PC-3 (cell line): ENCODE results near the gene SCYGR8. TPM values are rescaled to one million over a fixed set of nuclear protein-coding genes. Genes with fewer than 3 reads are reported as not detected.
"Not testable (repeated sequence)": the region's sequence is repeated elsewhere in the genome, so short reads cannot be mapped to it uniquely, and the experiment has no call there.

Source experiments
- ATAC-seq: fragments of 200-7000 bp; cut with Tn5 transposase; 2 replicates; pipeline ENCODE4 v1.9.1; 2020; ENCODE audit warnings: mild to moderate bottlenecking, moderate library complexity
- BruUV-seq: library from RNA; stranded (reverse); fragments of 400-500 nt; replicated peaks from 2 replicates; lab custom pipeline; 2021; lab: Mats Ljungman, UMichigan
- CTCF ChIA-PET: fragments of 300-600 bp; sonication (Branson Sonifier 250); formaldehyde crosslinking; loops from one replicate; lab custom pipeline; 2022; ENCODE audit warnings: antibody characterized with exemption; lab: Charles Lee
- POLR2A ChIA-PET: fragments of 300-600 bp; sonication (Branson Sonifier 250); formaldehyde crosslinking; loops from one replicate; lab custom pipeline; 2022; ENCODE audit warnings: antibody characterized with exemption; ENCODE audit not compliant: unreplicated experiment; lab: Charles Lee
- DNase-seq: peaks from one replicate; pipeline ENCODE4 v3.0.0-alpha.2; 2015
- H2AFZ ChIP-seq: fragments of 300-600 bp; sonication (generic); 2 replicates; pipeline ENCODE4 v1.6.0; 2016; ENCODE audit warnings: antibody characterized with exemption, low read length
- H3F3A ChIP-seq: fragments of 300-600 bp; sonication (generic); one replicate; pipeline ENCODE4 v1.6.0; 2017; ENCODE audit warnings: antibody characterized with exemption, low read length, control low read depth, mild to moderate bottlenecking; ENCODE audit not compliant: unreplicated experiment
- H3K27ac ChIP-seq: fragments of 300-600 bp; sonication (generic); 2 replicates; pipeline ENCODE4 v1.5.1; 2016; ENCODE audit warnings: mild to moderate bottlenecking, low read length
- H3K27me3 ChIP-seq: fragments of 300-600 bp; sonication (generic); 2 replicates; pipeline ENCODE4 v1.6.1; 2016; ENCODE audit warnings: low read length, mixed read lengths
- H3K36me3 ChIP-seq: fragments of 300-600 bp; sonication (generic); 2 replicates; pipeline ENCODE4 v1.6.1; 2016; ENCODE audit warnings: low read depth, mixed run types, low read length, mixed read lengths
- H3K4me1 ChIP-seq: fragments of 300-600 bp; sonication (generic); 2 replicates; pipeline ENCODE4 v1.5.1; 2016; ENCODE audit warnings: low read length; ENCODE audit not compliant: insufficient read depth
- H3K4me2 ChIP-seq: fragments of 300-600 bp; sonication (generic); 2 replicates; pipeline ENCODE4 v1.6.0; 2016; ENCODE audit warnings: low read length
- H3K4me3 ChIP-seq: fragments of 300-600 bp; sonication (generic); 2 replicates; pipeline ENCODE4 v1.5.1; 2016; ENCODE audit warnings: mild to moderate bottlenecking, low read length, mixed read lengths
- H3K79me2 ChIP-seq: fragments of 300-600 bp; sonication (generic); 2 replicates; pipeline ENCODE4 v1.6.1; 2017; ENCODE audit warnings: low read length, mixed read lengths
- H3K9ac ChIP-seq: fragments of 300-600 bp; sonication (generic); 2 replicates; pipeline ENCODE4 v1.6.0; 2016; ENCODE audit warnings: mild to moderate bottlenecking, low read length
- H3K9me2 ChIP-seq: fragments of 300-600 bp; sonication (generic); replicated peaks from 2 replicates; pipeline ENCODE4 v1.6.1; 2016; ENCODE audit warnings: mixed run types, low read length, mixed read lengths
- H3K9me3 ChIP-seq: fragments of 300-600 bp; sonication (generic); 2 replicates; pipeline ENCODE4 v1.6.1; 2016; ENCODE audit warnings: low read length, mixed read lengths
- H4K20me1 ChIP-seq: fragments of 300-600 bp; sonication (generic); 2 replicates; pipeline ENCODE4 v1.6.1; 2016; ENCODE audit warnings: low read length, mixed read lengths
- EZH2 ChIP-seq: fragments of 300-600 bp; sonication (generic); IDR thresholded peaks from one replicate; pipeline ENCODE4 v1.6.1; 2017; ENCODE audit warnings: antibody characterized with exemption, mild to moderate bottlenecking, low read length; ENCODE audit not compliant: unreplicated experiment
- EZH2phosphoT487 ChIP-seq: fragments of 300-600 bp; sonication (generic); IDR thresholded peaks from 2 replicates; pipeline ENCODE4 v1.6.1; 2018; ENCODE audit warnings: mild to moderate bottlenecking, antibody characterized with exemption, low read length, borderline replicate concordance
- intact Hi-C: fragments of 100-400 bp; cut with micrococcal nuclease; formaldehyde crosslinking; loops from 2 replicates; pipeline ENCODE4 v1.9.0; 2023
- total RNA-seq: library from RNA; depleted of rRNA; stranded (reverse); fragments of >200 nt; gene quantifications from 2 replicates; pipeline ENCODE4 v1.2.3, GENCODE V29; 2014
- TF ChIP-seq, protein P1 (sequence below): fragments of 300-600 bp; sonication (generic); conservative IDR thresholded peaks from 2 replicates; pipeline ENCODE4 v1.5.1; 2017; ENCODE audit warnings: antibody characterized with exemption, low read depth, mild to moderate bottlenecking, low read length

Gene SCYGR8
- total RNA-seq, 1 experiment from 2014 or later, result not detected

DNA sequence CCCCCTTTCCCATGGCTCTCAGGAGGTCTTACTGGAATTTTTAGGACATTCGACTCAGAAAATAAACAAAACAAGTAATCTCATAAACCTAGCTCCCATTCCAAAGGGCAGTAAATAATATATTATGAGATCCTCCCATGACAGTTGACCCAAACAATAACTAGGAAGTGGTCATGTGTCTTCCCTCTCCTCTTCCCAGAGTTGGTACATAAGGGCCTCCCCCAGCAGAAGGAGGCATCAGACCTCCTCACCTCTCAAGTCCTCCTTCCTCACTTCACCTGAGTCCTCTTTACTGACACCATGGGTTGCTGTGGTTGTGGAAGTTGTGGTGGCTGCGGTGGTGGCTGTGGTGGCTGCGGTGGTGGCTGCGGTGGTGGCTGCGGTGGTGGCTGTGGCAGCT is 17.7 kb upstream of the SCYGR8 start, which contains the start of gene SCYGR7:
Gene SCYGR7 (plus strand): TSS at position 301 of the 400 bp plus-strand sequence. CDS start 0 bp downstream, at position 301.
- DNase-seq (no peak), ATAC-seq (no peak)
- Histone ChIP-seq H3K4me3 (no peak within 1 kb of the TSS), H3K9ac (no peak within 1 kb of the TSS), H3K9me3 (no peaks in the 10 kb centered on the region), H3F3A (no peaks in the 10 kb centered on the region), H3K4me2 (no peak within 1 kb of the TSS), H3K27me3 (0 out of 2 replicates have a peak, but pooled peaks cover 4% of the 10 kb centered on the region), H2AFZ (no peak within 1 kb of the TSS), H3K4me1 (no peaks in the 10 kb centered on the region), H3K27ac (no peak within 1 kb of the TSS), H3K9me2 (no peaks in the 10 kb centered on the region), H3K36me3 (no peaks in the 10 kb centered on the region), H3K79me2 (no peaks in the 10 kb centered on the region), H4K20me1 (no peaks in the 10 kb centered on the region)
- ChIA-PET POLR2A (no interaction called here), CTCF (no interaction called here)
- TF ChIP-seq EZH2 (no peak), EZH2phosphoT487 (no peak)
- TF ChIP-seq, protein P1, sequence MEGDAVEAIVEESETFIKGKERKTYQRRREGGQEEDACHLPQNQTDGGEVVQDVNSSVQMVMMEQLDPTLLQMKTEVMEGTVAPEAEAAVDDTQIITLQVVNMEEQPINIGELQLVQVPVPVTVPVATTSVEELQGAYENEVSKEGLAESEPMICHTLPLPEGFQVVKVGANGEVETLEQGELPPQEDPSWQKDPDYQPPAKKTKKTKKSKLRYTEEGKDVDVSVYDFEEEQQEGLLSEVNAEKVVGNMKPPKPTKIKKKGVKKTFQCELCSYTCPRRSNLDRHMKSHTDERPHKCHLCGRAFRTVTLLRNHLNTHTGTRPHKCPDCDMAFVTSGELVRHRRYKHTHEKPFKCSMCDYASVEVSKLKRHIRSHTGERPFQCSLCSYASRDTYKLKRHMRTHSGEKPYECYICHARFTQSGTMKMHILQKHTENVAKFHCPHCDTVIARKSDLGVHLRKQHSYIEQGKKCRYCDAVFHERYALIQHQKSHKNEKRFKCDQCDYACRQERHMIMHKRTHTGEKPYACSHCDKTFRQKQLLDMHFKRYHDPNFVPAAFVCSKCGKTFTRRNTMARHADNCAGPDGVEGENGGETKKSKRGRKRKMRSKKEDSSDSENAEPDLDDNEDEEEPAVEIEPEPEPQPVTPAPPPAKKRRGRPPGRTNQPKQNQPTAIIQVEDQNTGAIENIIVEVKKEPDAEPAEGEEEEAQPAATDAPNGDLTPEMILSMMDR, result no peak
- intact Hi-C loops, result no loop called here
- BruUV-seq, result no TSS peak

DNA sequence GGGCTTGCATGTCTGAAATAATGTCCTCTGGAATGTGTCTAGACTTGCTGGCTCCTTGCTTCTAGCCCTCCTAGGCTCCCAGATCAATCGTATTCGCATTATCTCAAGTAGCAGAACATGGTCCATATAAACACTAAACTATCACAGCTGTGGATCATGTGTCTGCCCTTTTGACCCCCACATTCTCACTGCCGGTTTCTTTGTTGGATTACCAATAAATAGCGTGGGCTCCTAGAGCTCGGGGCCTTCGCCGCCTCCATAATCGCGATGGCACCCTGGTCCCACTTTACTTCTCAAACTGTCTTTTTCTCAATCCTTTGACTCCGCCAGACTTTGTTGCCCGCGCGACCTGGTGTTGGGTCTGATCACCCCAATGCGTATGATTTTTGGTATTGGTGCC is 6.3 kb upstream of the SCYGR8 start:
- no peak for ATAC-seq
- BruUV-seq, result no TSS peak
- H4K20me1 ChIP-seq, result no peaks in the 10 kb centered on the region
- no peak overlapping the region for H3K9ac ChIP-seq
- H3K9me3 ChIP-seq, result no peaks in the 10 kb centered on the region
- no peak for DNase-seq
- H3K79me2 ChIP-seq, result no peaks in the 10 kb centered on the region
- CTCF ChIA-PET, result no interaction called here
- no peak overlapping the region for H3K27ac ChIP-seq
- no peak overlapping the region for H3K4me3 ChIP-seq
- H3K9me2 ChIP-seq, result no peaks in the 10 kb centered on the region
- no peak overlapping the region for H2AFZ ChIP-seq
- POLR2A ChIA-PET, result no interaction called here
- no peaks in the 10 kb centered on the region for H3K27me3 ChIP-seq
- no peaks in the 10 kb centered on the region for H3F3A ChIP-seq
- no peak overlapping the region for H3K4me2 ChIP-seq
- H3K36me3 ChIP-seq, result no peaks in the 10 kb centered on the region
- TF ChIP-seq EZH2, result no peak
- TF ChIP-seq, protein P1, result no peak
- TF ChIP-seq EZH2phosphoT487, result no peak
- intact Hi-C loops, result no loop called here
- H3K4me1 ChIP-seq, result no peaks in the 10 kb centered on the region

DNA sequence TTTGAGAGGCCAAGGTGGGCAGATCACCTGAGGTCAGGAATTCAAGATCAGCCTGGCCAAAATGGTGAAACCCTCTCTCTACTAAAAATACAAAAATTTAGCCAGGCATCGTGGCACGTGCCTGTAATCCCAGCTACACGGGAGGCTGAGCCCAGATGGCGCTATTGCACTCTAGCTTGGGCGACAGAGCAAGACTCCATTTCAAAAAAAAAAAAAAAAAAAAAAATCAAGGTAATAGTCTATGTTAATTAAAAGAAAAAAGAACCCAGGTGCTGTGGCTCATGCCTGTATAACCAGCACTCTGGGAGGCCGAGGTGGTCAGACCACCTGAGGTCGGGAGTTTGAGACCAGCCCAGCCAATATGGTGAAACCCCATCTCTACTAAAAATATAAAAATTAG is 5.0 kb upstream of the SCYGR8 start:
- H3K4me1 ChIP-seq, POLR2A ChIA-PET, H3K9me2 ChIP-seq, H3F3A ChIP-seq, H3K9me3 ChIP-seq, H3K9ac ChIP-seq, H3K27ac ChIP-seq, H3K4me3 ChIP-seq, H3K79me2 ChIP-seq, H2AFZ ChIP-seq, H3K36me3 ChIP-seq, H4K20me1 ChIP-seq, BruUV-seq, H3K4me2 ChIP-seq, ATAC-seq, H3K27me3 ChIP-seq, intact Hi-C loops: not testable (repeated sequence)
- CTCF ChIA-PET, result interaction anchor here (0.6 kb wide), 1 partner anchor 950 kb away, joined by 3 read pairs; no protein-coding TSS in a partner anchor
- TF ChIP-seq, protein P1, result peak; percentile 33; the same call in 1 of the 2 replicates
- peak; percentile 8 for DNase-seq
